HG03196 (cell line): ENCODE measurements around the gene DPF3.

Source experiments
- ATAC-seq: cut with Tn5 transposase; IDR thresholded peaks from one replicate; pipeline ENCODE4 v1.9.1; 2021; ENCODE audit not compliant: unreplicated experiment

The DPF3 gene

DNA sequence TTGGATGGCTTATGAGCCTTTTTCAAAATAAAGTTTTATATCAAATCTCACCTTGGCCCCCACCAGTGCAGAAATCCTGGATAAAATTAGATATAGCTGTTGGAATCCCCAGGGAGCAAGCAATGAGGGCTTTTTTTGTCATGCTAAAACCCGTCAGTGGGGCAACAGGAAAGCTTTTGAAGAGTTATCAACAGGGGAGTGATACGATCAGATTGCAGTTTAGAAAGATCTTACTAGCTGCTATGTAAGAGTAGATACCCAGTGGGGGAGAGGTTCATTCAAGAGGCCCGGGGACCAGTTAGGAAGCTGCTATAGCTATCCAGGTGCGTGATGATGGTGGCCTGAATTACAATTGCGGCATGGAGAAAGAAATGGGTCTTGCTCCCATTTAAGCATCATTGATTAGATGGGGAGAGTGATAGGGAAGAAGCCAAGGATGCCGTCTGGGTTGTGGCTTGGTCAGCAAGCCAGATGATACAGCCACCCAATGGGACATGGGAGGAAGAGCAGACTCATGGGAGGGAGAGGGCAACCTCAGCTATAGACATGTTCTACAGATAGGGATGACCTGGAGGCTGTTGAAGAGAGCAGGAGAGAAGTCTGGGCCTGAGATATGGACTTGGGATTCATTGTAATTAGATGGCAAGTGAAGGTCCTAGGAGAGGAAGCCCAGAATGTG, 272.4 kb downstream of the DPF3 start:
- ATAC-seq, result no peak

DNA sequence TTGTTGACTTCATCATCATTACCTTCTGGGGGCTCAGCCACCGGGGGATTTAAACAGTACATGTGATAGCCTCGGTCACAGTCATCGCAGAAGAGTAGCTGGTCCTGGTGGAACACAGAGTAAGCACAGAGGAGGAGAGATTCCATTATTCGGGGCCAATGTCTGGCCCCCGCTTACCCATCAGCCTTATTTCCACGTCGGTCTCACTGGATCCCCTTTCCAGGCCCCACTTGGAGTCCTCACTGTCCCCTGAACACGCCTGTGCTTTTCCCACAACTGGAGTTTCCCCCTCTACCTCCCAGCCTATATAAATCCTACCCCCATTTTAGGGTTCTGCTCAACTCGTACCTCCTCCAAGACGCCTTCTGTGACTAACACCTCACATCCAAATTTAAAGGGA, 274.0 kb downstream of the DPF3 start:
- no peak for ATAC-seq

DNA sequence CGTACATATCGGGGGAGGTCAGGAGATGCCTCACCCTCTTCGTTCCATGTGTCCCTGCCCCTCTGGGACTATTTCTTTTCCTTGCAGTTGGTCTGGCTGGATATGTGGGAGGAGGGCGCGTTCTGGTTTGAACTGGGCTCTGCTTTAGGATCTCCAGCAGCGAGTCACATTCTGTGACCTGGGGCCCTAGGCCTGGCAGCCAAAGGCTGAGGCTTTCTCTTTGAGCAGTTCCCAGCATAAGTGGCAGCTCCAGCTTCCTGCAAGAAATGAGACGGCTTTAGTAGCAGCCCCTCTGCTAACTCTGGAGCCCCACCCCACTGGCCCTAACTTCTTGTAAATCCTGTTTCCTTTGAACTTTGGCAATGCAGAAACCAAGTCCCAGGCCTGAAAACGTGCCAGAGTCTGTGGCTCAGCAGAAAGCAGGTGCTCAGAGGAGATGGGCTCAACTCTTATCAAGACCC, 274.8 kb downstream of the DPF3 start:
- no peak for ATAC-seq

DNA sequence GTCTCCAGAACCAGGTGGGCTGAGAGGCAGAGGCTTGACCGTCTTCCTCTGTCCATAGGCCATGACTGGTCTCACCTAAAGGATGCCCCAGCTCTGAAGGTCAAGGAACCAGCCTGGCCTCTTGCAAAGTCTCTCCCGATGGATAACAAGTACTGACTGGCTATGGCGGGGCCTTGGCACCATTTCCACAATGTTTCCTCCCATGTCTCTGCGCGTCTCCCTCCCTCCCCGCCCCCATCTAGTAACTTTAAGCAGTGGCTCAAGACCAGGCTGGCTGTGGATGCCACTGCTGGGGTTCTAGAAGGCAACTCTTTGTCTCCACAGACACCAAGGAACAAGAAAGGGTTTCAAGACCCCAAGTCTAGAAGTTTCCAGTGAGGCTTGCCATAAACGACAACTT, 275.5 kb downstream of the DPF3 start:
- ATAC-seq, result no peak

DNA sequence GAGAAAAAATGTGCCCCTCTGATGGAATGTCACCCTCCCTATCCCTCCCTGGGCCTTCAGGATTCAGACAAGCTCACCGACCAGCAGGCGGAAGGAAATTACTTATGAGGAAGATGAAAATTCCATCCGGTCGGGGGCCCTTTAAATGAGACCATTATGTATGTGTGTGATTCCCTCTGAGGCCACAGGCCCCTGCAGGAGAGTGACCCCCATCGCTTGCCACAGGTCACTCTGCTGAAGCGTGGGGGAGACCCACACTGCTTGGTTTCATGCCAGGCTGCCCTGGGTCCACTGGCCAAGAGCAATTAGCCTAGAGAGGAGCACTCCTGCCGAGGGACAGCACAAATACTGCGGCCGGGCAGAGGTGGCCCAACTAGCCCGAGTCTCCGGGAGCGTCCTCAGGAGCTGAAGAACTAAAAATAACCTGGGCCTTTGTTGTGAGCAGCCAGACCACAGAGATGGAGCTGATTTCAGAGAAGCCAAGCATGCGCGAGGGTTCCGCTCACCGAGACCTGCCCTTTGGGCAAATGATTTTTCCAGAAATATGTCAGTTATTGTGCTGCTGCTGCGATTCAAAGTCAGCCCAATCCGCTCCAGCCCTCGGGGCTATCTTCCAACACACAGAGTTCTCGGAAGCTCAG, 276.4 kb downstream of the DPF3 start:
- no peak for ATAC-seq

DNA sequence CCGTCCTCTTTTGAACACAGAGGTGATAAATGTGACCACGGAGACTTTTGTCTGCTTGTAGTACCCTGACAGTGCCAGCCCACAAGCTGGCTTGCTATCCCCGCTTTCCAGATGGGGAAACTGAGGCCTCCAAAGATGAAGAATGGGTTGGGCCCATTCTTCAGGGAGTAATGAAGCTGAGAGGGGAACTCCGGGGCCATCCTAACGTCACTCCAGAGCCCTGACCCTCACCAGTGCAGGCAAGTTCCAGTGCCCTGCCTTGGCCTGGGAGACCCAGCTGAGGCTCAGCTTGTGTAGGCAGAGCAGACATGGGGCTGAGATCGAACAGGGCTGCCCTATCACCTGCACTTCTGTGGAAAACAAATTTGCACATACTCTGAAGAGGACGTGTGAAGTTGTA, 277.1 kb downstream of the DPF3 start:
- no peak for ATAC-seq

DNA sequence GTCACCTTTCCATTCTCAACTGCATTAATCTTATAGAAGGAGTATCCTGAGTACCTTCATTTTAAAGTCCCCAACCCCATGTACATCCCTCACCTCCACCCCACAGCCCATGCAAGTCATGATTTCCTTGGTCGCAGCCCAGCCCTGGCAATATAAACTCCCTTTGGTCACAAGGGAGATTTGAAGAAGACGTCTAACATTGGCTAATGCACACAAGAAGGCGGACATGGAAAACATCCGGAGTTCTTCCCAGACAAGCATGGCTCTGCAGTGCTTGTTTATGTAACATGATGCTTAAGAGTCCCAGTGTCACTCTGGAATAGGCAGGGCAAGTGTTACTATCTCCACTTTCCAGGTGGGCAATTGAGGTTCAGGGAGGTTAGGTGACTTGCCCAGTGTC, 277.6 kb downstream of the DPF3 start:
- ATAC-seq, result no peak

DNA sequence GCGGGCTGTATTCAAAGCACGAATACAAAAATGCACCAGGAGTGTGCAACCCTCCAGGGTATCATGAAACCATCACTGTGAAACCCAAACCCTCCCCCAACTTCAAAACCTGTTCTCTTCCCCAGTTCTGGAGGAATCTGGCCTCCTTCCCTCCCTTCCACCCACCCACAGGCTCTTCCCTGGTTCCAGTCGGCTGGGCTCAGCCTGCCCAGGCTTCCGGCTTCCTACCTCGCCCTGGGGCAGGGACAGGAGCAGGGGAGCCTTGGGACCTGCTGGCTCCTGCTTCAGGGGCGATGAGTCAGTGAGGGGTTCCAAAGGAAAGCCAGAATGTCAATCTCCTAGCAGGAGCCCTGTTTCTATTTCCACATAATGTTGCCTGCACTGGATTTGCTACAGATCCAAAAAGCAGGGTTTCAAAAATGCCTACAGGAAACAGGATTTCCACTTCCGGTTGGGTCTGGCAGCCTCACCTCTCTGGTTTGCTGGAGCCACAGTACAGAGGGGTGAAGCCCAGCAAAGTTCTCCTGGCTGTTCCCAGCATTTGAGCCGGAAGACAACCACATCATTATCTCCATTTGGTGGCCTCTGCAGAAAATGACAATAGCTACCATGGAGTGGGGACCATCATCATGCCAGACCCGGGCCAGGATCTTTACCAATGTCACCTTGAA, 278.3 kb downstream of the DPF3 start:
- no peak for ATAC-seq

DNA sequence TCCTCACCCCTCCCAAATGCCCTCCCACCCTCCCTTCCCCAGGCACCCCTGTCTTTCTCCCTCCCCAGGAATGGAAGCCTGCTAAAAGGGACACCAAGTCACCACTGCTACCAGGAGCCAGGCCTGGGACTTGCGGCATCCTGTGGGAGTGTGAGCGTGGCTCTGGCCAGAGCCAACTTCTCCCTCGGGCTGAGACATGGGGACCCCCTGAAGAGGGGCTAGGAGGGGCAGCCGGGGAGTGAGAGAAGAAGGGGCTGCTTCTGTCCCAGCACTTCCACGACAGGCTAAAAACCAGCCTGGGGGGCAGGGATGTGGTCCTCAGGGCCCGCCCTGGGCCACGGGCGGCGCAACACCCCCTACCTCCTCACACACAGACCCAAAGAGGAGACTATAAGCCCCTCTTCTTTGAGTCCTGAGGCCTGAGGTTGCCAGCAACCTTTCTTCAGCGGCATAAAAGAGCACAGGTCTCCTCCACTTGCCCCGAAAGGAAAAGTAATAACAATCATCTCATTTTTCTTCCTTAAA, 278.9 kb downstream of the DPF3 start:
- ATAC-seq, result no peak

DNA sequence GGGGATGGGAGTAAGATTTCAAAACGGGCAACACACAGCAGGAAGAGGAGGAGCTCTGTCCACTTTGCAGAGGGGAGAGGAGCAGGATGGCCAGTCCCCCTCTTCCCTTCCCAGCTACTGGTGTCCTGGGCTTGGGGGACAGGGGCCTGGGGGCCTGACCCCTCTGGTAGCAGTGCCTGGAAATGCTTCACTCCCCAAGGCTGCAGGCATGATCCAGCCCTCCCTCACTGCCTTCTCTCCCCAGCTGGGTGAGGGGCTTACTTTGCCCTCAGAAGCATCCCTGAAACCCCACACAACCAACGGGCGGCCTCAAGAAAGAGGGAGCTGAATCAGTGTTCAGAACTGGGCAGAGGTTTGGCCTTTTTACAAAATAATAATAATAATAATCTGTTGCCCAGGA, 279.5 kb downstream of the DPF3 start:
- ATAC-seq, result no peak

DNA sequence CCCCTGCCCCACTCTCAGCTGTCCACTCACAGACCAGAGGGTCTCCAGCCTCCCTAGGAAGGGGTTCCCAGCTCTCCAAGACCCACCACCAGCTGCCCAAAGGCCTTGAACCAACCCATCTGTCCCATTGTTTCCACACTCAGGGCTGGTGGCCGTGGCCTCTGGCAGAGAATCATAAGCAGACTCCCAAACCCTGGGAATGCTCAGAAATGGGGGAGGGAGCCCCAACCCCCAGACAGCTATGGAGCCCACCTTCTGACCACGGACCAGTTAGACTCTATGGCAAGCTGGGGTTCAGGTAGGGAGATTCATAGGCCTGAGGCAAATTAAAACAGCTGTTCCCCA, 280.0 kb downstream of the DPF3 start:
- no peak for ATAC-seq

DNA sequence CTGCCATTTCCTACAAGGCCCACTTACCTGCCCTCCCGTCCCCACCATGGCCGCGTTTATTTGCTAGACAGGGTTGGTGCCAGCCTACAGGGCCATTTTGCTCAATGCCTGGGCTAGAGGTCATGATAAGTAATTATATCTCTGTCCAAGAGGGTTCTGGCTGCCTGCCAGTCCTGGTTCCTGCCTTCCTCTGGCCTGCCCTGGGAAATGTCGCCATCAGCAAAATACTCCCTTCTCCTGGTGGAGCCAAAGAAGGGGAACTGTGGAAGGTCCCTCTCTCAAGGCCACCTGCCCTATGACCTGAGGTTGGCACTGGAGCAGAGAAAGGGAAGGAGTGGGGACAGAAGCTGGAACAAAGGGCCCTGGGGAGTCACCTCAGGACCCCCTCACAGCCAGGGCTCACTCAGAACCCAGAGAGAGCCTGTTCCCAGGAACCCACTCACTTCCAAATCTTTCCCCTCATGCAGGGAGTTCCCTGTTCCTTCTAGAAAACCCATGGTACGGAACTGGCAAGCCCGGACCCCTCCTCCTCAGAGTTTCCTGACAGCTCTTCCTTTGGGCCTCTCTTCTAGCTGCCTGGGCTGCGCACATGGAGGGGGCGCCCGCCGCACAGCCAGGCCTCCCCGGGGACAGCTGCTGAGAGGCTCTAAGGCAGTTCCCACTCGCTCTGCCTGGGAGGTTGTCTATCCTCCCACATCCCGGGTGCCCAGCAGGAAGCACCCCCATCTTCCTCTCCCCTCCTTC, 280.5 kb downstream of the DPF3 start:
- ATAC-seq, result no peak

DNA sequence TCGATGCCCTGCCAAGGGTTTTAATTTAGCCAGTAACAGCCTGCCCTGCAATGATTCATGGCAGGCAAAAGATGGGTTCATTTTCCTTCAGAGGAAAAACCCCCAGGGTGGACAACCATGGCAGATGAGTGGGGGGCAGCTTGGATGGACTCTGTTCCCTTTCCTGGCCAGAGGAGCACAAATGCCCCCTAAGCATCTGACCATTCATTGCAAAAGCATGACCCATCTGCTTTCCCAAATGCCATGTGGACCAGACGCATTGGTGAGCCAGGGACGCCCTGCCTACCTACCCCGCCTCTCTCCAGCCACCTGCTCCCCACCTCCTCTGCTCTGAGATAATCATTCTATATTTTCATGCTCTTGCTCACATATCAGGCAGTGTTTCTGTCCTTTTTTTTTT, 281.9 kb downstream of the DPF3 start:
- ATAC-seq, result no peak

DNA sequence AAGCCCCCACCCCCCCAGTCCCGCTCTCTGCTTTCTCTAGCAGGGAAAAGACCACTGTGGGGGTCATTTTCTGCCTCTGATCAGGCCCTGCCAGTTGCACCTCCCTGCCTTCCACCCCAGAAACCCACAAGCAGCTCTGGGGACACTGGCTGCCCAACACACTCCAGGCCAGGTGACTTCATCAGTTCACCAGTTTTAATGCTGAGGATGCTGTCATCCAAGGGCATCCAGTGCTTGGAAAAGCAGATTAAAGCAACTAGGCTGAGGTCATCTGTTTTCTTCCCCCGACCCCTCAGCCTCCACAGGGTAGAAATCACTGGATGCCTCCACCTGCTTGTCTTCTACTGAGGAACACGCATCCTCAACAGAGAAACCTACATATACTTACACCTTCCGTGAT, 282.4 kb downstream of the DPF3 start:
- no peak for ATAC-seq

DNA sequence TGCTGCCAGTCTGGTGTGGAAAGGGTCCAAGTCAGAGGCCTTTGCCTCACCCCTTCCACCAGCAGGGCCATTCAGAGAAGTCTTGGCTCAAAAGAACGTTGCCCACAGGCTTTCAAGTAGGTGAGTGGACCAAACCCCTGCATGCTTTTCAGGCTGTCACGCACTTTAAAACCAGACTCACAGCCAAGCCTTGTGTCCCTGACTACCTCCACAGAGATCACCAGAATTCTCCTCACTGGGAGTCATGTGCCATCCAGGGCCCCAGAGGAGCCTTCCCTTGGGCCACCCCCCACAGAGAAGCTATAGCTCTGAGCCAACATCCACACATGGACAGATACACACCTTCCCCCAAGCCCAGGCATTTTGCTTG, 283.1 kb downstream of the DPF3 start:
- ATAC-seq, result no peak

DNA sequence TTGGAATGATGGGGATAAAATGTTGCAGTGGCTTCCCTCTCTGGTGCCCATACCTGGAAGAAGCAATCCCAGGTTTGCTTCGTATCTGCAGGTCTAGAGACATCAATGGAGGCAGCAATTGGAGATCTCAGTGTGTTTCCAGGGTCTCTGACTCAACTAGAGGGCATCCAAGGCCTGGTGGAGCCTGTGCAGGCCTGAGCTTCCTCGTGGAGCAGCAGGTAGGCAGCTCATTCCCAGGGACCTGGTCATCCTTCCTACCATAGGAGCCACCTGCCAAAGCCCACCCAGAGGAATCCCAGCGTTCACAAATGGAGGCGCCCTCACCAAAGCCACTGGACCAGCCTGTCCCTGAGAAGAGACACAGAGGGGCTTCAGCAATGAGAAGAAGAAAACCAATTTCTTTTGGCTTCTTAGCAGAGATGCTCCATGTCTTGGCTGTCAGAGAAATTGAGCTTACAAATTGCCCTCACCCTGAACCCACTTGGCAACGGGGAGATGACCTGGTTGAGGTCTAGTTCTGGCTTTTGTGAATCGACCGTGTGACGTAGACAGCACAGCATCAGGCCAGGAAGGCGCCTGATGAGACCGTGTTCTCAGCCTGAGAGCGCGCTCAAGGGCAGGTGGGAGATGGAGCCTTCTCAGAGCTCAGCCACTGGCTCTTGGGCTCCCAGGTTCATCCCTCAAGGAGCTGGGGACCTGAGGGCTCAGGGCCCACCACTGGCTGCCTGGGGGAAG, 283.6 kb downstream of the DPF3 start:
- ATAC-seq, result no peak

DNA sequence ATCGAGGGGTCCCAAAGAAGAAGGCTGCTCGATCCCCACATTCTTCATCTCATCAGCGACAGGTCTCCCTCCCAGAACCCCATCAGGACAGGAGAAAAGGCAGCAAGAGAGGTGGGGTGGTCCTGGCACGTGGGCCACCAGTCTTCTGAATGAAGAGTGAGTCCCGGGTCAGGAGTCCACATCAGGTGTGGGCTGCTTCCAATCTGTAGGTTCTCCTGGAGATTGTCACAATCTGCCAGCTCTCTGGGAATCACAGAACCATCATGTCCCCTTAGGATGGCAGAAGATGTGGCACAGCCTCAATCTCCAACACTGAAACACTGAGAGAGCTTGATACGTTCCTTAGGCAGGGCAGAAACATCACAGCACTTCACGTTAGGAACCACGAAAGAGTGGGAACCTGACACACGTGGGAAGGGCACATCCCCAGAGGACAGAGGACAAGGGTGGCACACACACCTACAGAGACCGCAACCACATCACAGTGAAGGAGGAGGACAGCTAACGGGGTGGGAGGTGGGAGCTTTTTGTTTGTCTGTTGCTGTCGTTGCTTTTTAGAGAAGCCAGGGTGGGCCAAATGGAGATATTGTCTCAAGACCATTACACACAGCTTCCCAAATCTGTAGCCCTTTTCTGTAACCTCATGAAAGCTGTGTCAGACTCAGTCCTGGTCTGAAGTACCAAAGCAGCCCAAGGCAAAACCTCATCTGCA, 284.5 kb downstream of the DPF3 start:
- no peak for ATAC-seq

DNA sequence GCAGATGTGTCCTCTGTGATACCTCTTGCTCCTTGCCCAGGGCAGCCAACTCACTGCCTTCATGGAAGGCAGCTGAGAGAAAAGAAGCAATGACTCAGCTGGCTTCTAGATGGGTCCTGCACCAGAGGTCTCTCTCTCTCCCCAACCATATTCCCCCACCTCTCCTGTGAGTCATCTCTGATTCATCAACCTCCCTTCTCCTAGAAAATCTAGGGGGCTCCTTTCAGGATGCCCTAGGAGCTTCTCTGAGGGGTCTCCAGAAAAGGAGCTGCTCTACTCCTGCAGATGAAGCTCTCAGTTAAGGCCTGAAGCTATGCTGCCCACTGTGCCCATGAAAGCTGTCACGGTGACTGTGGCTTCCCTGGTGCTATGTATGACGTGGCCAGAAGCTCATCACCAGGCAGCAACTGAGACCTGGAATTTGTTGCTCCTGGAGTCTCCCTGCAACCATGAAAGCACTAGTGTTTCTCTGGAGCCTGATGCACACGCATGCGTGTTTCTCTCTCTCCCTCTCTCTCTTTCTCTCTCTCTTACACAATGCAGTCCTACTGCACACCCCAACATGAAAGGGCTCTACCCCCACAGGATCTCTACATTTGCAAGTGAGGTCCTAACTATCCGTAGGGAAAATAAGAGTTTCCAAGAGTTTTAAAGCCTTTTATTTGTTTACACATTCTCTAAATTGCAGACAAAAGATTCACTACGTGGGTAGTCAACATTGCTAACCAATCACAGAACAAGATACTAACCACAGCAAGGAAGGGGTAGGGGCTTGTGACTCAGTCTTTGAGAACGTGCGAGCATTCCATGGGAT, 285.3 kb downstream of the DPF3 start:
- ATAC-seq, result no peak

DNA sequence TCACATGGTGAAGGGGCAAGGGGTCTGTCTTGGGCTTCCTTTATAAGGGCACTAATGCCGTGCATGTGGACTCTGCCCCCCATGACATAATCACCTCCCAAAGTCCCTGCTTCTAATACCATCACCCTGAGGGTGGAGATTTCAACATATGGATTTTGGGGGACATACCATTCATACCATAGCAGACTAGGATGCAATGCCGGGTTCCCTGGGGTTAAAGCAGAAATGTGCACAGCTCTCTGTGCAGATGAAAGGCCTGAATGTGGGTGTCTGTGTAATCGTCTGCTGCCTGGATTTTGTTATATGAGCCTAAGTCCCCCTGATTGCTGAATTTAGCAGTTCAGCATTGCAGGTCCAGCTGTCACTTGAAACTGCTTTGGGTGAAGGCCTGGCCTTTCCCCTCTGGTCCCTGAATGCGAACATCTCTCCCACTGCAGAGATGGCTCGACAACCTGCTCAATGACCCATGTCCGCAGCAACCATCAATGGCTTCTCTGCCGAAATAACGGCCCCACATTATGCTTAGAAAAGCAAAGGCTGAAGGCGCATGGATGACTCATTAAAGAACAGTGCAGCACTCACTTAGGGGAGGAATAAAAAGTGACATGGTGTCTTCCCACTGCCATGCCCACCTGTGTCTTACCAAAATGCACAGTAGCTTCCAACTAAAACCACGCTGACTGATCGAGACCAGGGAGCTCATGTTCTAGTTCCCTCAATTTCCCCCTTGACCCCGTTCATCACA, 286.3 kb downstream of the DPF3 start:
- ATAC-seq, result no peak
